Uterus (tissue), 4 donors: Measurements from ENCODE around the gene GOLPH3. TPM values are rescaled to one million over a fixed set of nuclear protein-coding genes. Genes with fewer than 3 reads are reported as not detected.

Experiments used
- DNase-seq, 2 donors: peaks; one replicate each; pipeline ENCODE4 v3.0.0-alpha.2; 2019 to 2020
- H3K27ac ChIP-seq, 2 donors: fragments of 200-600 bp; sonication (generic); 1 replicate in 1 of 2; 2 replicates in 1 of 2; pipeline ENCODE4 v1.5.1; 2016 to 2018
- H3K27me3 ChIP-seq, 2 donors: fragments of 200-600 bp; sonication (generic); one replicate each; pipeline ENCODE4 v1.5.1; 2018 to 2019; ENCODE audit warnings: control low read depth in 1 of 2
- H3K36me3 ChIP-seq, 2 donors: fragments of 200-600 bp; sonication (generic); one replicate each; pipeline ENCODE4 v1.5.1; 2019; ENCODE audit warnings: control low read depth in 1 of 2
- H3K4me1 ChIP-seq, 2 donors: fragments of 200-600 bp; sonication (generic); one replicate each; pipeline ENCODE4 v1.5.1; 2018 to 2019; ENCODE audit warnings: control low read depth in 1 of 2
- H3K4me3 ChIP-seq, 2 donors: fragments of 200-600 bp; sonication (generic); 1 replicate in 1 of 2; 2 replicates in 1 of 2; pipeline ENCODE4 v1.5.1; 2018 to 2019; ENCODE audit warnings: mild to moderate bottlenecking in 1 of 2
- H3K9me3 ChIP-seq, 2 donors: fragments of 200-600 bp; sonication (generic); one replicate each; pipeline ENCODE4 v1.5.1; 2019; ENCODE audit warnings: control low read depth in 1 of 2
- POLR2A ChIP-seq, 2 donors: fragments of 450-650 bp; IDR thresholded peaks; one replicate each; pipeline ENCODE4 v1.6.1; 2016; ENCODE audit warnings: antibody characterized with exemption in 2 of 2, mild to moderate bottlenecking in 1 of 2, moderate library complexity in 1 of 2
- intact Hi-C: fragments of 100-400 bp; cut with DNase I; formaldehyde crosslinking; loops from one replicate; pipeline ENCODE4 v1.15.1; 2023; ENCODE audit warnings: low total_unique reads
- total RNA-seq, 4 donors: library from RNA; depleted of rRNA in 3 of 4; stranded (reverse); fragments of >200 nt in 3 of 4; gene quantifications; one replicate each; pipeline versions ENCODE4 v1.1.0 to v1.2.4, GENCODE V29; 2014 to 2023
- TF ChIP-seq, protein P1 (sequence below), 4 experiments: fragments of 200-600 bp in 2 of 4; fragments of 450-650 bp in 2 of 4; sonication (generic) in 2 of 4; IDR thresholded peaks; one replicate each; pipeline ENCODE4 v1.5.1; 2016 to 2019; ENCODE audit warnings: antibody characterized with exemption in 4 of 4, mild to moderate bottlenecking in 2 of 4, moderate library complexity in 1 of 4
- donor health status: DM: yes; HTN: yes; CAD: no.

GOLPH3 gene
- total RNA-seq, 4 donors from 2014 or later: 31.8 to 93.7 (median 69.0) TPM

DNA sequence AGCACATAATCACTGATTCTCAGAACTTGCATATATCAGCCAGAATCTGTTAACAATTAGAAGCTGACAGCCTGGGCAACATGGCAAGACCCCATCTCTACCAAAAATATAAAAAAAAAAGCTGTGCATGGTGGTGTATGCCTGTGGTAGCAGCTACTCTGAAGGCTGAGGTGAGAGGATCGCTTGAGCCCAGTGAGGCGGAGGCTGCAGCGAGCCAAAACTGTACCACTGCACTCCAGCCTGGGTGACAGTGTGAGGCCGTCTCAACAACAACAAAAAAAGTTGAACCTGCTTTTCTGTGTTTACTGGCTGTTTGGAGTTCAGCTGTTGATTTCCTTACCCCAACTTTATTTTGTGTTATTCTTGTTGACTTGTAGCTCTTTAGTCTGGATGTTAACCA is 66.8 kb downstream of the GOLPH3 start:
- no peaks in the 10 kb centered on the region for H3K4me1 ChIP-seq
- no peak overlapping the region for H3K27ac ChIP-seq
- no peaks in the 10 kb centered on the region for H3K27me3 ChIP-seq
- H3K4me3 ChIP-seq: no peak overlapping the region
- DNase-seq: no peak
- intact Hi-C loops: no loop called here
- TF ChIP-seq, protein P1, sequence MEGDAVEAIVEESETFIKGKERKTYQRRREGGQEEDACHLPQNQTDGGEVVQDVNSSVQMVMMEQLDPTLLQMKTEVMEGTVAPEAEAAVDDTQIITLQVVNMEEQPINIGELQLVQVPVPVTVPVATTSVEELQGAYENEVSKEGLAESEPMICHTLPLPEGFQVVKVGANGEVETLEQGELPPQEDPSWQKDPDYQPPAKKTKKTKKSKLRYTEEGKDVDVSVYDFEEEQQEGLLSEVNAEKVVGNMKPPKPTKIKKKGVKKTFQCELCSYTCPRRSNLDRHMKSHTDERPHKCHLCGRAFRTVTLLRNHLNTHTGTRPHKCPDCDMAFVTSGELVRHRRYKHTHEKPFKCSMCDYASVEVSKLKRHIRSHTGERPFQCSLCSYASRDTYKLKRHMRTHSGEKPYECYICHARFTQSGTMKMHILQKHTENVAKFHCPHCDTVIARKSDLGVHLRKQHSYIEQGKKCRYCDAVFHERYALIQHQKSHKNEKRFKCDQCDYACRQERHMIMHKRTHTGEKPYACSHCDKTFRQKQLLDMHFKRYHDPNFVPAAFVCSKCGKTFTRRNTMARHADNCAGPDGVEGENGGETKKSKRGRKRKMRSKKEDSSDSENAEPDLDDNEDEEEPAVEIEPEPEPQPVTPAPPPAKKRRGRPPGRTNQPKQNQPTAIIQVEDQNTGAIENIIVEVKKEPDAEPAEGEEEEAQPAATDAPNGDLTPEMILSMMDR (IDR thresholded peaks at IDR 0.05): no peak
- TF ChIP-seq POLR2A (IDR thresholded peaks at IDR 0.05): no peak
- H3K36me3 ChIP-seq: no peaks in the 10 kb centered on the region
- H3K9me3 ChIP-seq: no peaks in the 10 kb centered on the region

DNA sequence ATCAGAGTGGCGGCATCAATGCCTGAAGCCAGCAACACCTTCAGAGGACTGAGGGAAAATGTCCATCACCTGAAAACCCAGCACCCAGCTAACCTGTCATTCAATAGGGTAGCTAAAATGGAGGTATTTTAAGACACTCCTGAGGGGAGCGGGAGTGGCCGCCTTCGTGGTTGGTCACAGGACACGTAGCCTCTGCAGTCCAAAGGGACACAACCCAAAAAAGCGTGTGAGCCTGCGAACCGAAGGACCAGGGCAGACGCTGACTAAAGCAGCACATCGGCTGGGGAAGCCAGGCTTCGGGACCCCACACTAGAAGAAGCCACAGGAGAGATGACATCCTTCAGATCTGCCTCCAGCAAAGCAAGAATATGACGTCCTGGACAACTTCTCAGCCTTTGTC is 70.6 kb downstream of the GOLPH3 start:
- DNase-seq: no peak
- H3K36me3 ChIP-seq: no peaks in the 10 kb centered on the region

DNA sequence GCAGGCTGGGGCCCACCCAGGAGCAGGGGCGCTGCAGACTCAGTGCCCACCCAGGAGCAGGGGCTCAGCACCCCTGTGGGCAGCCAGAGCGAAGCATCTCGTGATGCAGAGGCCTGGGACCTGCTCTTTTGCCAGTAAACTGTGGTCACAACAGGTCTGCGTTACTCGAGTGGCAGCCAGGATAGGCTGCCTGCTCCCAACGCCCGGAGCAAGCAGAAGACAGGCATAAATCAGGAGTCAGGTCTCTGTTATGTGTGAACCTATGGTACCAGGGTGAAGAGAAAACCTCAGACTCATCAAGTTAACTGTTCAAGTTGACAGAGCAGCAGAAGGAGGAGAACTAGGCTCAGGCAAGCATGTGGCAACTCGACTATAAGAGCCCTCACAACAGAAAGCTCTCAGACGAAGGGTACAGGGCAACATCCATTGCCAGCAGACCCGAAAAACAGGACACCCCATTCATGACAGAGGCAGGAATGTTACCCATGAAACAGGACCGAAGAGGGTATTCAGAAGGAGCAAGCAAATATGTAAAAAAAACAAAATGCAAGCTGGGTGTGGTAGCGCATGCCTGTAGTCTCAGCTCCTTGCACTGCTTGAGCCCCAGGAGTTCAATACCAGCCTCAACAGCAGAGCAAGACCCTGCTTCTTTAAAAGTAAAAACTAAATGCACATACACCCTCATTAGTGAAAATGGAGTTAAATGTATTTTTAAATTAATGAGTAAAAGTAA is 71.7 kb downstream of the GOLPH3 start:
- intact Hi-C loops: no loop called here

More for the DNA sequence above, 70.6 kb downstream of the GOLPH3 start:
- no peak overlapping the region for H3K27ac ChIP-seq
- H3K4me1 ChIP-seq: no peaks in the 10 kb centered on the region
- TF ChIP-seq, protein P1 (IDR thresholded peaks at IDR 0.05): no peak
- no peak for TF ChIP-seq POLR2A (IDR thresholded peaks at IDR 0.05)
- H3K4me3 ChIP-seq: no peak overlapping the region
- intact Hi-C loops: no loop called here
- no peaks in the 10 kb centered on the region for H3K9me3 ChIP-seq
- no peaks in the 10 kb centered on the region for H3K27me3 ChIP-seq

DNA sequence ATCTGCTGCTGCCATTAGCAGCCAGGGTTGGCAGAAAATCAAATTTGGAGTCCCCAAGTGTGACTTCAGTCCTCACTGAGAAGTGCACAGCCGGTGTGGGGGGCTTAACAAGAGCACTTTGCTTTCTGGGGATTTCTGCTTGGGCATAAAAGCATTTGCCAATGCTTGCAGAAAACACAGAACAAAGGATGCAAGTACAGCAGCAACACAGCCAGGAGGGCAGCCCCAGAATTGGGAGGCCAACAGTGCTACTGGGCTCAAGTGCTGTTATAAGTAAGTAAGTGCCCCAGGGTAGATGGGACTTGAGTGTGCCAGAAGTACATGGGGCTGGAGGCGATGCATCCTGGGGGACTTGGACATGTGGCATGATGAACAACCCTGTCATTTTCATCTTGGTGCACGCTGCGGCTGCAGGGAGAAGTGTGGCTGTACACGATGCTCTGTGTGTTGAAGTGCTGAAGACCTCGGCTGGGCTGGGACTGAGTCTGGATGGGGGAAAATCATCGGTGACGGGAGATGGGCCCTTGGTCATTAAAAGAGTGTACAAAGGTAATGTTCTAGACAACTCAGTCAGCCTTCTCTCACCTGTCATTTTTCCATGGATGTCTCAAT is 73.3 kb downstream of the GOLPH3 start:
- Histone ChIP-seq H3K36me3 (no peaks in the 10 kb centered on the region), H3K4me1 (no peaks in the 10 kb centered on the region), H3K27ac (no peak overlapping the region), H3K27me3 (no peaks in the 10 kb centered on the region), H3K9me3 (no peaks in the 10 kb centered on the region), H3K4me3 (no peak overlapping the region)
- intact Hi-C loops: no loop called here
- TF ChIP-seq POLR2A (IDR thresholded peaks at IDR 0.05): no peak
- TF ChIP-seq, protein P1 (IDR thresholded peaks at IDR 0.05): no peak
- DNase-seq: no peak

More for the DNA sequence above, 71.7 kb downstream of the GOLPH3 start:
- Histone ChIP-seq H3K9me3 (no peaks in the 10 kb centered on the region), H3K27me3 (no peaks in the 10 kb centered on the region), H3K4me1 (no peaks in the 10 kb centered on the region), H3K36me3 (no peaks in the 10 kb centered on the region), H3K4me3 (no peak overlapping the region), H3K27ac (no peak overlapping the region)
- no peak for DNase-seq
- TF ChIP-seq, protein P1 (IDR thresholded peaks at IDR 0.05): no peak
- TF ChIP-seq POLR2A (IDR thresholded peaks at IDR 0.05): no peak

DNA sequence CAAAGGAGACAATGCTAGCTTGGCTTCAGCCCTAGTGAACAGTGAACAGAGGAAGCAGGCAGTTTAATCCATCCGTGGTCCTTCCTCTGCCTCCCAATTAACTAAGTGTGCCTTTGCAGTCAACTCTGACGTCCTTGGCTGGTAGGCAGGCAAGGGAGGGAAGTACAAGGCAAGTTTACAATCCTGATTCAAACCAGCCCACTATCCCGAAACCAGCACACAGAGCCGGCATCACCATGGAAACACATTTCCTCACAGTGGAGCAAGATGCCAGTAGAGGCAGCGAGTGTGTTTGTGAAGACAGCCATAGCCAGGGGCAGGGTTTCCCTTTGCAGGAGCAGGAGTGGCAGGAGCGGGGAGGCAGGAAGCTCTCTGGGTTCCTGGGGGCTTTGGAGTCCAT is 73.9 kb downstream of the GOLPH3 start:
- Histone ChIP-seq H3K36me3 (no peaks in the 10 kb centered on the region), H3K4me1 (no peaks in the 10 kb centered on the region), H3K9me3 (no peaks in the 10 kb centered on the region), H3K27ac (peak overlapping the region in 1 of 2 donors; percentile 50), H3K4me3 (no peak overlapping the region), H3K27me3 (no peaks in the 10 kb centered on the region)
- TF ChIP-seq, protein P1 (IDR thresholded peaks at IDR 0.05): no peak
- no peak for TF ChIP-seq POLR2A (IDR thresholded peaks at IDR 0.05)
- intact Hi-C loops: no loop called here
- DNase-seq: no peak
